Measurements from ENCODE around the gene ZNF780B.

DNA sequence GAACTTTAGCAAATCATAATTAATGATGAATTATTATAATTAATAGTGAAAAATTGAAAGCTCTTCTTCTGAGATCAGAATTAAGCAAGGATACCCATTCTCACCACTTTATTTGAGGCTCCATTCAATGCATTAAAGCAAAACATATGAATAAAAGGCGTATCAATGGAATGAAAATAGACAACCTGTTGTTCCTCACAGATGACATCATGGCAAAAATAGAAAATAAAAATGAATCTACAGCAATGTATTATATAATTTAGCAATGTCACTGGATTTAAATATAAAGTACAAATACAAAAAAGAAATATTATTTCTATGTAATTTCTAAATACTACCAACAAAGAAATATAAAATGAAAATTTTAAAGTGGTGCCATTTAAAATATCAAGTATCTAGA is 45.8 kb upstream of the ZNF780B start:
- TF ChIP-seq POLR2A (IDR thresholded peaks at IDR 0.05) (no peak), EP300 (IDR thresholded peaks at IDR 0.05) (no peak)
- TF ChIP-seq, protein P1, sequence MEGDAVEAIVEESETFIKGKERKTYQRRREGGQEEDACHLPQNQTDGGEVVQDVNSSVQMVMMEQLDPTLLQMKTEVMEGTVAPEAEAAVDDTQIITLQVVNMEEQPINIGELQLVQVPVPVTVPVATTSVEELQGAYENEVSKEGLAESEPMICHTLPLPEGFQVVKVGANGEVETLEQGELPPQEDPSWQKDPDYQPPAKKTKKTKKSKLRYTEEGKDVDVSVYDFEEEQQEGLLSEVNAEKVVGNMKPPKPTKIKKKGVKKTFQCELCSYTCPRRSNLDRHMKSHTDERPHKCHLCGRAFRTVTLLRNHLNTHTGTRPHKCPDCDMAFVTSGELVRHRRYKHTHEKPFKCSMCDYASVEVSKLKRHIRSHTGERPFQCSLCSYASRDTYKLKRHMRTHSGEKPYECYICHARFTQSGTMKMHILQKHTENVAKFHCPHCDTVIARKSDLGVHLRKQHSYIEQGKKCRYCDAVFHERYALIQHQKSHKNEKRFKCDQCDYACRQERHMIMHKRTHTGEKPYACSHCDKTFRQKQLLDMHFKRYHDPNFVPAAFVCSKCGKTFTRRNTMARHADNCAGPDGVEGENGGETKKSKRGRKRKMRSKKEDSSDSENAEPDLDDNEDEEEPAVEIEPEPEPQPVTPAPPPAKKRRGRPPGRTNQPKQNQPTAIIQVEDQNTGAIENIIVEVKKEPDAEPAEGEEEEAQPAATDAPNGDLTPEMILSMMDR (IDR thresholded peaks at IDR 0.05): no peak
